OCI-LY3 (cell line): ENCODE measurements around the gene PHLDB2.

ENCODE experiments used
- EZH2phosphoT487 ChIP-seq: fragments of 200-600 bp; shearing (Covaris generic); IDR thresholded peaks from 2 replicates; pipeline ENCODE4 v1.6.1; 2018; ENCODE audit warnings: antibody characterized with exemption, mixed run types, low read depth
- TF ChIP-seq, protein P1 (sequence below): fragments of 200-600, 300-600 bp; sonication (generic); IDR thresholded peaks from 2 replicates; pipeline ENCODE4 v1.5.1; 2014; ENCODE audit warnings: antibody characterized with exemption, low read length, low read depth

DNA sequence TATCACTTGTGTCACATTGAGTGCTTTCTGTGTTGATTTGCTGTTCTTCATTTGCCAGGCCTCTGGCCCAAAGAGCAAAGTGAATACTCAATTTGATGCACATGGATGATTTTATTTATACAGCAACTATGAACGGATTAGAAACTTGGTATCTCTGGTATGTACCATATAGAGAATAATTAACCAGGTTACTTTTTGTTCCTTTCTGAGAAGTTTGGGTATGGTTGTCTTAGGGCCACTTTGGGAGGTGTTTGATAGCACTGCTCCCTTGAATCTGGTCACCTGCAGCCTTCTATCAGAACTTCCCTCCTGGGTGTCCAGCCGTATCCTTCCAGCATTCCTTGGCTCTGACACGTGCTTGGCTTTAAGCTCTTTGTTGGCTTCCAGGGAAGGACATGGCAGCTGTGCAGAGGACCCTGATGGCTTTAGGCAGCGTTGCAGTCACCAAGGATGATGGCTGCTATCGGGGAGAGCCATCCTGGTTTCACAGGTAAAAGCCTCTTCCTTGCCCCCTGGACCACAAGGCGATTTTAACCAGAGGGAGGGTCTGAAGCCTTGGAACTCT lies 152.4 kb downstream of the PHLDB2 start:
- no peak for TF ChIP-seq EZH2phosphoT487
- TF ChIP-seq, protein P1, sequence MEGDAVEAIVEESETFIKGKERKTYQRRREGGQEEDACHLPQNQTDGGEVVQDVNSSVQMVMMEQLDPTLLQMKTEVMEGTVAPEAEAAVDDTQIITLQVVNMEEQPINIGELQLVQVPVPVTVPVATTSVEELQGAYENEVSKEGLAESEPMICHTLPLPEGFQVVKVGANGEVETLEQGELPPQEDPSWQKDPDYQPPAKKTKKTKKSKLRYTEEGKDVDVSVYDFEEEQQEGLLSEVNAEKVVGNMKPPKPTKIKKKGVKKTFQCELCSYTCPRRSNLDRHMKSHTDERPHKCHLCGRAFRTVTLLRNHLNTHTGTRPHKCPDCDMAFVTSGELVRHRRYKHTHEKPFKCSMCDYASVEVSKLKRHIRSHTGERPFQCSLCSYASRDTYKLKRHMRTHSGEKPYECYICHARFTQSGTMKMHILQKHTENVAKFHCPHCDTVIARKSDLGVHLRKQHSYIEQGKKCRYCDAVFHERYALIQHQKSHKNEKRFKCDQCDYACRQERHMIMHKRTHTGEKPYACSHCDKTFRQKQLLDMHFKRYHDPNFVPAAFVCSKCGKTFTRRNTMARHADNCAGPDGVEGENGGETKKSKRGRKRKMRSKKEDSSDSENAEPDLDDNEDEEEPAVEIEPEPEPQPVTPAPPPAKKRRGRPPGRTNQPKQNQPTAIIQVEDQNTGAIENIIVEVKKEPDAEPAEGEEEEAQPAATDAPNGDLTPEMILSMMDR = no peak
